ENCODE results near the gene PSMD3.

- no peak for TF ChIP-seq CTCF (conservative IDR thresholded peaks at IDR 0.05 in 1 of 2, IDR thresholded peaks at IDR 0.05 in 1 of 2; ENCODE audit: low read depth in 1 of 2, low read length in 2 of 2)
- no peak for TF ChIP-seq EZH2 (IDR thresholded peaks at IDR 0.05; ENCODE audit: low read length, missing control alignments)
These were observed 9.5 kb upstream of the PSMD3 start for GRCh38 chr17:39971076-39971603.
